ENCODE measurements around the gene FAM110D.

The FAM110D gene

GRCh38 chr1:26158908-26159742, at the start of gene FAM110D:
Gene FAM110D, plus strand, starts transcription at chr1:26159079. Its CDS starts 2,213 bp downstream, at chr1:26161292.
- DNase-seq = no peak

DNA sequence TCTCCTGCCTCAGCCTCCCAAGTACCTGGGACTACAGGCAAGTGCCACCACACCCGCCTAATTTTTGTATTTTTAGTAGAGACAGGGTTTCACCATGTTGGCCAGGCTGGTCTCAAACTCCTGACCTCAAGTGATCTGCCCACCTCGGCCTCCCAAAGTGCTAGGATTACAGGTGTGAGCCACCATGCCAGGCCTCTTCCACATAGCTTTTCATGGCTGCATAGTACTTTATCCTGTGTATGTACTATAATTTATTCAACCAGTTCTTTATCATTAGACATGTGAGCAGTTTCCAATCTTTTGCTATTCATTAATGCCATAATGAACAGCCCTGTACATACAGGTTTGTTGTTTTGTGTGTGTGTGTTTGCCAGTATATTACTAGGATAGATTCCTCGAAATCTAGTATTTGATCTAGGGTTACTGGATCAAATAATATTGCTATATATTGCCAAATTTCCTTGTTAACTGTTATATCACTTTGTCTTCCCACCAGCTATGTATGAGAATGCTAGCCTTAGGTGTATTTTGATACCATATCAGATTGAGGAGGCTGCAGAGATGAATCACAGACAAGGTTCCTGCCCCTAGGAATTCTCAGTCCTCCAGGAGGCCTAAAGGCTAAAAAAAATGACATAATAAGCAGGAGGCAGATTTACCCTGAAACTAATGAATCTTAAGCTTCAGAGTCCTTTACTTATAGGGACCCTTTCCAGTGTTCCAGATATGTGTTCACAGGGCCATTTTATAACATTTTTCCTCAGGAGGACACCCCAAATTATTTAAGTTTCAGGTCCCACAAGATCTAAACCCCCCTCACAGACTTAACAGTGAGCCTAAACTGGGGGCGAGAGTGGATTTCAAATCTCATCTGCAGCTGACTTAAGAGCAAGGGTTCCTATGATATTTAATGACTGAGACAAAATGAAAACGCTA, 49.4 kb upstream of the FAM110D start:
- DNase-seq = no peak

DNA sequence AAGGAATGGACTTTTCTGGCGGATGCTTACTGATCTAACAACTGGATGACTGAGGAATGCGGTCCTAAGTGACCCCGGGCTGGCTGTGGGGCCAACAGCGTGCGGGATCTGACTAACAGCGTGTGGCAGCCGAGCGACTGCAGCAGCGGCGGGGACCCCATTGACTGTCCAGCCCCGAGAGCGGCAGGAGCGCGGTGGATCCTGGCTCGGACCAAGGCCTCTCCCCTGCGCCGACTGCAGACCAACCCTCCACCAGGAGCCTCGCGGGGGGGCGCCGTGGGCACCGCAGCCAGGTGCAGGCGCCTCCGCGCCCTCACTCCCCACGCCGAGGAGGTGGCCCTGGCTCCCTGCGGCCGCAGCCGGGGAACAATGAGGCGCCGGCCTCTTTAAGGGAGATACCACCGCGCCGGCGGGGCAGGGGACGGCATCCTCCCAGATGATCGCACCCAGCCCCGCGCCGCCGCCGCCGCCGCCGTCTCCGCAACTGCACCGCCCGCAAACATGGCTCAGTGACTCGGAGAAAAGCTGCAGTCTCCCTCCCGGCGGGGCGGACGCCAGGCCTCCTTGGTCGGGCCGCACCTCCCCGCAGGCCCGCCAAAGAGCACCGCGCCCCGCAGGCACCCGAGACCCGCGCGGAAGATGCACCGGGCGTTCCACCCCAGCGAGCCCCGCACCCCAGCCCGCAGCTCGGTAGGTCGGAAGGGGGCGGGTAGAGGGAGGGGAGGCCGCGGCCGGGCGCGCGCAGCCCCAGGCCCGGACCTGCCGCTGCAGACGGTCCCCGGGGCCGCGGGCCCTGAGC, 47.9 kb upstream of the FAM110D start:
- DNase-seq = no peak

DNA sequence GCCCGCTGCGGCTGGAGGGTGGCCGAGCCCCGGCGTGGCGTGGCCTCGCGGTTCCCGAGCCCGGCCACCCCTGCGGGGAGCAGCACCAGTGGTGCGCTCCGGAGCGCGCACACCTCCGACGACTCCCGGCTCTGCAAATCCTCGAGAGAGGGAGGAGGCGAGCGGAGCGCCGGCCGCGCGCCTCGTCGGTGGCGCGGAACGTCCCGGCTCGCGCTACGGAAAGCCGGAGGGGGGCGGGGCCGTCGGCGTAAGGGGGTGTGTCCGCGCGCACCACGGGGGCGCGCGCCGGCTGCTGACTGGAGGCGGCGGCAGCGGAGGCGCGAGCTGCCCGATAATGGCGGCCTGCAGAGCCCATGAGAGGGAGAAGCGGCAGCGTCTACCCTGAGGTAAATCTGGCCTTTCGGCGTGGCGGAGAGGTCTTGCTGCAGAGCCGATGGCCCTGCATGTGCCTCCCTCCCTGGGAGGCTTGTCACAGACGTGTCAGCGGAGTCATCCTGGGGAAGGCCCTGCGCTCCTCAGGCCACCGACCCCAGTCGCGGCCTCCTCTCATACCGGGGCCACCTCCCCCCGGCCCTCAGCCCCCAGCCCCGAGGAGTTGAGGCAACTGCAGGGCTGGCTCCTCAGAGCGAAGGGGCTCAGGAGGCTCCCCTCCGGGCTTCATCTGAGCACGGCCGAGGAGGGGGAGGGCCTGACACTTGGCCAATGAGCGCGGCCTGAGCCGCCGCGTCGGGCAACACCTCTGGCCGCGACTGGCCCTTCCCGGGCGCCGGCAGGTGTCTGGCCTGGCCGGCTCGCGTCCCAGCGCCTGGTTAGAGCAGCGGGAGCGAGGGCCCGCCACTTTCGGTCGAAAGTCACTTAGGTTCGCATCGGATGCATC, 47.1 kb upstream of the FAM110D start, which contains the start of gene PDIK1L:
PDIK1L (plus strand) TSS at position 295 of the 877 bp plus-strand sequence. CDS start 2,485 bp downstream, outside the sequence.
- peak; percentile 48 for DNase-seq

- no peak for DNase-seq
These were observed 46.5 kb upstream of the FAM110D start for GRCh38 chr1:26112407-26112775.

- DNase-seq = no peak
These were observed 44.5 kb upstream of the FAM110D start for GRCh38 chr1:26114165-26114927.

DNA sequence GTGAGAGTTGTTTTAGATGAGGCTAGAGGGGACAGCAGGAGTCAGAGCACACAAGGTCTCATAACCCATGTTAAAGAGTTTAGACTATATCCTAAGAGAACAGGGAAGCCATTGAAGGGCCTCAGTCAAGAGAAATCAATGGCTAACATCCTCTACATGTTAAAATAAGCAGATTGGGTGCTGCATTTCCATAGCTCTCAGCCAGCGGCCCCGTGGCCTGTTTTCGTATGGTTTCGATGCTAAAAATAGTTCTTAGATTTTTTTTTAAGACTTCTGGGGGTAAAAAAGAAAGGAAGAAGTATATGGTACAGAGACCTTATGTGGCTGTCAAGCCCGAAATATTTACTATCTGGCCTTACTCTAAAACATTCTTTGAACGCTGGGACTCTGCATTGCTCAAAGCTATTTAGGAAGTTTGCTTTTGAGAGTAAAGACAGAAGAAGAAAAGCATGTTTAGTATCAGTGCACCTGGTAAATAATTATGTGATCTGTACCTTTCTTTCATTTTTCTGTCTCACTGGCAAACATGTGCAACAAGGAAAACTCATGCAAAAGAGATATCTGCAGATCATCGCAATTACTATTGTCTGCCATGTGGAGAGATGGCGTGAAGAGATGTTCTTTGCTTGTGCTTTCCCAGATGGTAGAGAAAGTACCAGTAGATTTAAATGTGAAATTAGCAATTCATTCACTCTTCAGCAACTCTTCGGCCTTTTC, 38.8 kb upstream of the FAM110D start:
- DNase-seq = no peak

DNA sequence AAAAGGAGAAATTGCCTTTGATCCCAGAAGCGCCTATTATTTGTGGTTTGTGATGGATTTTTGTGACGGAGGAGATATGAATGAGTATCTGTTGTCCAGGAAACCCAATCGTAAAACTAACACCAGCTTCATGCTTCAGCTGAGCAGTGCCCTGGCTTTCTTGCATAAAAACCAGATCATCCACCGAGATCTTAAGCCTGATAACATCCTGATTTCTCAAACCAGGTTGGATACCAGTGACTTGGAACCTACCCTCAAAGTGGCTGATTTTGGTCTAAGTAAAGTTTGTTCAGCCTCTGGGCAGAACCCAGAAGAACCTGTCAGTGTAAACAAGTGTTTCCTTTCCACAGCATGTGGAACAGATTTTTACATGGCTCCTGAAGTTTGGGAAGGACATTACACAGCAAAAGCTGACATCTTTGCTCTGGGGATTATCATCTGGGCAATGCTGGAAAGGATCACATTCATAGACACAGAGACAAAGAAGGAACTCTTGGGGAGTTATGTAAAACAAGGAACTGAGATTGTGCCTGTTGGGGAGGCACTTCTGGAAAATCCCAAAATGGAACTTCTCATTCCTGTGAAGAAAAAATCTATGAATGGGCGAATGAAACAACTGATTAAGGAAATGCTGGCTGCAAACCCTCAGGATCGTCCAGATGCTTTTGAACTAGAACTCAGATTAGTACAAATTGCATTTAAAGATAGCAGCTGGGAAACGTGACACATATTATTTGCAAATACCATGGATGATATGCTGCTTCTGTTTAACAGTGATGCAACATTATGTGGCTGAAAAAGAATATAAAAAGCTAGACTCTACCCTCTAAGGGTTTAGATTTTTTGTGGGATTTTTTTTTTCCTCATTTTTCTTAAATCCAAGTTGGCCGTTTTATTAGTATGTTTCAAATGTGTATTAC, 36.8 kb upstream of the FAM110D start:
- no peak for DNase-seq

DNA sequence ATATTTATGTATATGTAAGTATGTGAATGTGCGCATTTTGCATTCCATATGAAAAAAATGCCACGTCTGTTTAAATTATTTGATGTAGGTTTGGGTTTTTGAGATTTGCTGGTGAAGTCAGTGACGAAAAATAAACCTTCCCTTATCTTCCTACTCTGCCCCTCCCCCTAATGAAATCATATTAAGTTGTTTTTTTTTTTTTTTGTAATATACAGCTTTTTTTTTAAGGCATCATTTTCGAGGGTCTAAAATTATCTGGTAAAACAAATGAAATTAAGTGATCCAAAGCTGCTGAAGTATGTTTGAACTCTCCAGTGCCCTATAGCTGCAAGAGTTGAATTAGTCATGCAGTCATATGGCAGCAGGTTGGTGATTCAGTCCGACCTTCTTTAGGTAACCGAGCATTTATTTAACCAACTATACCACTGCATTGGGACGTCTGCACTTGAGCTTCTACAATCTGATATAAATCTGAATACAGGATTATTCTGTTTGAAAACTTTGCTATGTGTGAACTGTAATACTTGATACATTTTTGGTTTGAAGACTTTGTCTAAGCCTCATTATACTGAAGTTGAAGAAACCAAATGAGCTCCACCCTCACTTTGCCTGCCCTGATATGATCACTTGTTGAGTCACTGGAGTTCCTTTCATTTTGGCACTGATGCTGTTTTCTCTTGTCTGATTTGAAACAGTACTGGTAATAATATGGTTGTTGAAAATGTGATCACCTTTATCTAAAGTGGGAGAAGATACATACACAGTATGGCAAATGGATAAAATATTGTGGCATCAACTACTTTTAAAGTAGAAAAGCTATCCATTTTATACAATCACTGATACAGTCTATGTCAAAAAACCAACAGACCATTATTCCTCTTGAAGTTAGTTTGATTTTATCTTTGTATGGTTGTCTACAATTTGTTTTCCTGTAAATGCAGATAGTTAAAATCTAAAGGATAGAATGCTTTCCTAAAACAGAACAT, 35.6 kb upstream of the FAM110D start:
- DNase-seq = no peak

DNA sequence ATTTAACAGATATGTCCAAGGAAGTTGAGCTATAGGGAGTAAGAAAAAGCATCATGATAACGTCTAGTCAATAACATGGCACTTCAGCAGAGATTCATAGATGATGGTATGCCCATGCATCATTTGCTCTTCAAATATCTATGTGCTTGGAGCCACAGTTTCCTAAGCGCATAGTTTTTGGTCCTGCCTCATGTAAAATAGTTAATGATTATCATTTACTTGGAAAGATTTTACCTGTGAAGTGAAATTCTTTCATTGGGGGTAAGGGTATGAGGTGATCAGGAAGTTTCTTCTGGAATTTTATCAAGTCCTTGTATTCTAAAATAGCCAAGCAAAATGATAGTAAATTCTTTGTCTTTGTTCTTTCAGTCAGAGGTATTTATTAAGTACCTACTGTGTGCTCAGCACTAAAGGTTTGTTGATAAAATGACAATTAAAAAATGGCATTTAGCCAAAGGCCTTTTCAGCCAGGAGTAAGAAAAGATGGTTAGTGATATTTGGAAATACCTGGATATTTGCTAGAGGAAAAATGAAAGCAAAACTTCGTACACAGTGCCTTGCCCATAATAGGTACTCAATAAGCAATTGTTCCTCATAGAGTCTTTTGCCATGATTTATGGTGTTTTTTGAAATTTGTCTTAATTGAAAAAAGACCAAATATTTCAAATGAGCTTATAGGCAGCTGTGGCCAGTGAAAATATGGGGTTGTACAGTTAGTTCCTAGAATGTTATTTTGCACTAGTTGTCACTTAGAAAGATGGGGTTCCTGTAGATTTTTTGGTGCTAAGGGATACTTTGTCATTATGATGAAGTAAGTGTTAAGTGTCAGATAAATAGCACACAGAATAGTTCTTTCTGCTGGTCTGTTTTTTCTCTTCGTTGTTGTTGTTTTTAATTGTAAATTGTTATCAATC, 34.2 kb upstream of the FAM110D start:
- DNase-seq = no peak

DNA sequence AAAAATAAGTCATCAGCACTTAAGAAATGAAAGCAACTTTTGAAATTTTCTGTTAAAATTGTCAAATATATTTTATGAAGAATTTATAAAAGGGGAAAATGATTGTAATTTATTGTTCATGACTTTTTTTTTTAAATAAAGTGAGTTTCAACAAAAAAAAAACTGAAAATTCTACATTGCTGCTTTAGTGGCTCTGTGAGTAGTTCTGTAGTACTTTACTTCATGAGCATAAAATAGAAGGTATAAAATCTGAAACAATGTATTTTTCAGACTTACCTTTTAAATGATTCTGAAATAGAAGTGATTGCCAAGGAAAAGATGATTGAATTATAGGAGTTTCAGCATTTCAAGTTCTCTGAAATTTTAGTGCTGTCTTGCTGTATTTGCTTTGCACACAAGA, 33.5 kb upstream of the FAM110D start:
- DNase-seq = no peak

GRCh38 chr1:26125946-26126320, 32.9 kb upstream of the FAM110D start:
- DNase-seq = no peak

DNA sequence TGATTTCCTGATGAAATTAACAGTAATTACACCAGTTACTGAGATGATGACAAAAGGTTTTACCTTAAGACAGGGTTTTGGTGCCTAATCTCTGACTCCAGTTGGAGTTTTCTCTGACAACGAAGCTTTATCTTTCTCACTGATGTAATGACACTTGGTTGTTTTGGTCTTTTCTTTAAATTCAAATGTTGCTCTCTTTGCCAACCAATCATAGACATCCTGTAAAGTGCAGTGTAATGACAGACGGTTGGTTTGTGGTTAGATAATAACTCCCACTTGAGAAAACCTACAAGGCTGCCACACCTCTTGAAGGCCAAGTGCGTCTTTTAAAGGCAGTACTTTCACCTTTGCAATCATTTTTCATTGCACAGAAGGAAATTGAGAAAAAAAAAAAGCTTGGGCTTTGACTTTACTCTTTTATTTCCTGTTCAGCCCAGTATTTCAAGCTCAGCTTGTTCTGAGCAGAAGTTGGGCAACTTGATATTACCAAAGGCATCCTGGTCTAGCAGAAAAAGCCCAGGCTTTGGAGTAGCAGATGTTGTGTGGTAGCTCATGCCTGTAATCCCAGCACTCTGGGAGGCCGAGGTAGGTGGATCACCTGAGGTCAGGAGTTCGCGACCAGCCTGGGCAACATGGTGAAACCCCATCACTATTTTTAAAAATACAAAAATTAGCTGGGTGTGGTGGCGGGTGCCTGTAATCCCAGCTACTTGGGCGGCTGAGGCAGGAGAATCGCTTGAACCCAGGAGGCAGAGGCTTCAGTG, 32.4 kb upstream of the FAM110D start:
- DNase-seq = no peak

DNA sequence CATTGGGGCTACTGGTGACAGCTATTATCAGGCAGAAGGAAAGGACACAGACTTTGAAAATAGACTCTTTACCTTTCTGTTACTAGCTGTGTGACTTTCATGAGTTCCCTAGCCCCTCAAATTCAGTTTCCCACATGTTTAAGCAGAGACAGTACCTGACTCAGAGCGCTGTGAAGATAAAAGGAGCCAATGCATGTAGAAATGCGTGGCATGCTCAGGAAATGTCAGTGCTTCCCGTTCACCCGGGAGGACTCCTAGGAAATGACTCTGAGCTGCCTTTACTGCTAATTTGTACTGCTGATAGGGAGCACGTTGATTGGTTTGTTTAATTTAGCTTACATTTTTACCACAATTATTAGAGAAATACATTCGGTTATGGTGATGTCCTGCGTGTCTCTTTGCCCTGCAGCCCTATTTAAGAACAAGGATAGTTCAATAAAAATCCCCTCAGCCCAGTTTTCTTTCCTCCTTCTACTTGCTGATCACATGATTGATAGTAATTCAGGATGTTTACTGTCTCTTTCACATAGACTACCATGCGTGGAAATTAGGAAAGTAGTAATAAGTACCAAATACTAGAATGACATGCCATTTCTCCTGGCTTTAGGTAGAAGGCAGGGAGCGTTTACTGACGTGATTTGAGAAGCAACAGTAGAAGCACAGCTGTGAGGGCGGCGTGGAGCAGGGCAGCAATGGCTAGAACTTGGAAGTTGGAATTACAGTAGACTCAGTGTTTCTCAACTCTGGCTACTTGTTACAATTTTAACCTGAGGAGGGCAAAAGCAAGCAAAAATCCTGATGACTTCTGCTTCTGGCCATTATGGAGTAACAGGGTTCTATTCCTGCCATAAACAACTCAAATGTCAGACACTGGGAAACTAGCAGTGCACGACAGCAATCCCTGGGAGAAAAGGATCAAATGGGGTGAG, 31.4 kb upstream of the FAM110D start:
- no peak for DNase-seq

DNA sequence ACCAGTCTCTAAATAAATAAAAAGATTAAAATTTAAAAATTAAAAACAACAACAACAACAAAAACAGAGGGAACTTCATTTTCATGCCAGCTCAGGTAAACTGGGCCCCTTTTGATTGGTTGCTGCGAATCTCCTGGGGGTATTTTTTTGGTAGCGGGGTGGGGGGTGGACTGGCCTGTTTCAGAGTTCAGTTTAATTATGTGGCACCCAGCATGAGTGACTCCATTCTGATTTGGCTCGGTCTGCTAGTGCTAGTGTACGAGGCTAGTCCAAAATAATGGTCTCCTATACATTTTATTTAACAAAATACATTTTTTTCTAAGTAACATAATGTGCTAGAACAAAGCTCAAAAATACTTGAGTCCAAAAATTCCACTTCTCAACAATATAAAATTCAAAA, 29.1 kb upstream of the FAM110D start:
- no peak for DNase-seq
